Neuronal stem cell (in vitro differentiated cells): Measurements from ENCODE around the gene CORO2B.
A peak's percentile ranks its signal among the peaks of the same experiment; 100 is the strongest.

Source experiments
- DNase-seq: peaks from one replicate; pipeline ENCODE4 v3.0.0-alpha.2; 2013; ENCODE audit warnings: low spot score
- H2AFZ ChIP-seq: one replicate; pipeline ENCODE4 v1.6.1; 2013; ENCODE audit warnings: mild to moderate bottlenecking, low read length, inconsistent platforms
- H2AK5ac ChIP-seq: 2 replicates; pipeline ENCODE4 v1.6.1; 2013; ENCODE audit warnings: low read depth, mild to moderate bottlenecking, inconsistent platforms, low read length, moderate library complexity, mixed read lengths
- H2BK120ac ChIP-seq: 2 replicates; pipeline ENCODE4 v1.6.1; 2013; ENCODE audit warnings: low read depth, mild to moderate bottlenecking, inconsistent platforms, low read length, moderate library complexity, mixed read lengths
- H2BK12ac ChIP-seq: one replicate; pipeline ENCODE4 v1.6.1; 2013; ENCODE audit warnings: low read length, inconsistent platforms
- H2BK15ac ChIP-seq: 2 replicates; pipeline ENCODE4 v1.6.1; 2013; ENCODE audit warnings: mild to moderate bottlenecking, low read length, inconsistent platforms, mixed read lengths
- H2BK5ac ChIP-seq: one replicate; pipeline ENCODE4 v1.6.1; 2013; ENCODE audit warnings: inconsistent platforms, mild to moderate bottlenecking, low read length, moderate library complexity
- H3K14ac ChIP-seq: one replicate; pipeline ENCODE4 v1.6.1; 2013; ENCODE audit warnings: low read length, inconsistent platforms
- H3K18ac ChIP-seq: 2 replicates; pipeline ENCODE4 v1.6.1; 2013; ENCODE audit warnings: low read length, inconsistent platforms
- H3K23ac ChIP-seq: 2 replicates; pipeline ENCODE4 v1.6.1; 2013; ENCODE audit warnings: low read depth, mild to moderate bottlenecking, mixed read lengths, low read length, inconsistent platforms; ENCODE audit not compliant: poor library complexity
- H3K27ac ChIP-seq: replicated peaks from 3 replicates; pipeline ENCODE4 v1.5.1; 2013; ENCODE audit warnings: low read length, inconsistent platforms
- H3K27me3 ChIP-seq, 3 experiments: 2 replicates each; pipeline ENCODE4 v1.6.1; 2013; ENCODE audit warnings: low read length in 3 of 3, mild to moderate bottlenecking in 2 of 3, inconsistent platforms in 1 of 3, low read depth in 1 of 3, mixed read lengths in 1 of 3, moderate library complexity in 1 of 3; ENCODE audit not compliant: control insufficient read depth in 3 of 3, insufficient read depth in 3 of 3
- H3K36me3 ChIP-seq, 2 donors: replicated peaks in 1 of 2; 2 replicates each; pipeline ENCODE4 v1.6.1; 2013; ENCODE audit warnings: low read length in 2 of 2; ENCODE audit not compliant: control insufficient read depth in 2 of 2, insufficient read depth in 2 of 2
- H3K4ac ChIP-seq: 2 replicates; pipeline ENCODE4 v1.6.1; 2013; ENCODE audit warnings: inconsistent platforms, mild to moderate bottlenecking, low read length, moderate library complexity
- H3K4me1 ChIP-seq, 2 donors: 1 replicate in 1 of 2; 2 replicates in 1 of 2; pipeline ENCODE4 v1.6.1; 2013; ENCODE audit warnings: low read length in 2 of 2, low read depth in 1 of 2; ENCODE audit not compliant: control insufficient read depth in 2 of 2, insufficient read depth in 1 of 2
- H3K4me2 ChIP-seq: one replicate; pipeline ENCODE4 v1.6.1; 2013; ENCODE audit warnings: mild to moderate bottlenecking, low read length, inconsistent platforms; ENCODE audit not compliant: insufficient read depth, poor library complexity, severe bottlenecking
- H3K4me3 ChIP-seq, 2 donors: 2 replicates each; pipeline ENCODE4 v1.5.1; 2013; ENCODE audit warnings: low read length in 2 of 2, mild to moderate bottlenecking in 2 of 2, inconsistent platforms in 1 of 2, moderate library complexity in 1 of 2
- H3K79me1 ChIP-seq: one replicate; pipeline ENCODE4 v1.6.1; 2013; ENCODE audit warnings: low read depth, mild to moderate bottlenecking, inconsistent platforms, low read length, moderate library complexity
- H3K9ac ChIP-seq: one replicate; pipeline ENCODE4 v1.6.1; 2013; ENCODE audit warnings: mild to moderate bottlenecking, low read depth, low read length, inconsistent platforms; ENCODE audit not compliant: poor library complexity
- H3K9me3 ChIP-seq, 2 donors: replicated peaks in 1 of 2; 2 replicates each; pipeline versions ENCODE3 to v1.6.1; 2013; ENCODE audit warnings: low read length in 2 of 2, mild to moderate bottlenecking in 2 of 2, inconsistent platforms in 1 of 2, low read depth in 1 of 2, mixed read lengths in 1 of 2, moderate library complexity in 1 of 2; ENCODE audit not compliant: control insufficient read depth in 2 of 2, insufficient read depth in 1 of 2
- H4K8ac ChIP-seq: one replicate; pipeline ENCODE4 v1.6.1; 2013; ENCODE audit warnings: low read depth, mild to moderate bottlenecking, inconsistent platforms, low read length, moderate library complexity
- H4K91ac ChIP-seq: one replicate; pipeline ENCODE4 v1.6.1; 2013; ENCODE audit warnings: low read length, low read depth, mild to moderate bottlenecking, inconsistent platforms; ENCODE audit not compliant: poor library complexity
- WGBS, 2 donors: extraction: QIAGEN DNeasy Blood & Tissue Kit; methylation state at CpG; one replicate each; pipeline ENCODE4 v1.1.7; 2013; ENCODE audit warnings: missing lambda C conversion rate in 2 of 2, mixed read lengths in 1 of 2; ENCODE audit not compliant: insufficient read length in 2 of 2, insufficient replicate concordance in 1 of 2; ENCODE audit errors: extremely low coverage in 2 of 2; 5-methylcytosine and 5-hydroxymethylcytosine counted together

Gene CORO2B

DNA sequence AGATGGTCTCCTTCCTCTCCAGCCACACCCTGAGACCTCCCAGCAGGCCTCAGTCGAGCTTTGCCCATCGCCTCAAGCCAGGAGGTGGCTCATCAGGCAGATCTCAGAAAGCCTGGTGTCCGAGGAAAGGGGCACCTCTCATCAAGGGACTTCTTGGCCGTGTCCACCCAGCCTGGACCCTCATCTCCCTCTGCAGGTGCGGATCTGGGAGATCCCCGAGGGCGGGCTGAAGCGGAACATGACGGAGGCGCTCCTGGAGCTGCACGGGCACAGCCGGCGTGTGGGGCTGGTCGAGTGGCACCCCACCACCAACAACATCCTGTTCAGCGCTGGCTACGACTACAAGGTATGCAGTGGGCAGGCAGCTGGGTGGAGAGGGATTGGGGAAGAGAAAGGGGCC is 131.7 kb downstream of the CORO2B start:
- Histone ChIP-seq H2BK15ac (no peak overlapping the region), H2AK5ac (no peak overlapping the region), H4K8ac (no peak overlapping the region), H3K4me2 (no peak overlapping the region), H3K36me3 (peaks cover 0 to 42% of the 10 kb centered on the region in 2 donors), H3K27ac (no peak overlapping the region), H3K27me3 (no peaks in the 10 kb centered on the region), H3K14ac (no peak overlapping the region), H2AFZ (no peak overlapping the region), H3K4me3 (no peak overlapping the region), H3K9ac (no peak overlapping the region), H2BK12ac (no peak overlapping the region), H3K18ac (no peak overlapping the region), H3K23ac (no peak overlapping the region), H3K9me3 (peaks cover 0 to 1% of the 10 kb centered on the region in 2 donors), H4K91ac (no peak overlapping the region), H2BK5ac (peak overlapping the region; percentile 78), H3K79me1 (no peaks in the 10 kb centered on the region), H2BK120ac (no peak overlapping the region), H3K4me1 (no peaks in the 10 kb centered on the region), H3K4ac (no peak overlapping the region)
- no peak for DNase-seq
- no CpG with 5 or more reads among the region's 16 CpGs for WGBS, 2 donors

DNA sequence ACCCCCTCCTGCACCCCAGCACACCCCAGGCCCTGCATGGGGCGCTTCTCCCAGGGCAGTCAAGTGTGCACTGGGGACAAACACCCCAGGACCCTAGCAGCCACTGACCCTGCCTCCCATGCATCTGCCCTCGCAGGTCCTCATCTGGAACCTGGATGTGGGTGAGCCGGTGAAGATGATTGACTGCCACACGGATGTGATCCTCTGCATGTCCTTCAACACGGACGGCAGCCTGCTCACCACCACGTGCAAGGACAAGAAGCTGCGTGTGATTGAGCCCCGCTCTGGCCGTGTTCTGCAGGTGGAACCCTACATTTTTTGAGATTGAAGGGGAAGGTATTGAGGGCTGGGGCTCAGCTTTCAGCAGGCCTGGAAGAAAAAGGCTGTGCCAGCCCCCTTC is 132.6 kb downstream of the CORO2B start:
- peaks cover 0 to 1% of the 10 kb centered on the region in 2 donors for H3K9me3 ChIP-seq

DNA sequence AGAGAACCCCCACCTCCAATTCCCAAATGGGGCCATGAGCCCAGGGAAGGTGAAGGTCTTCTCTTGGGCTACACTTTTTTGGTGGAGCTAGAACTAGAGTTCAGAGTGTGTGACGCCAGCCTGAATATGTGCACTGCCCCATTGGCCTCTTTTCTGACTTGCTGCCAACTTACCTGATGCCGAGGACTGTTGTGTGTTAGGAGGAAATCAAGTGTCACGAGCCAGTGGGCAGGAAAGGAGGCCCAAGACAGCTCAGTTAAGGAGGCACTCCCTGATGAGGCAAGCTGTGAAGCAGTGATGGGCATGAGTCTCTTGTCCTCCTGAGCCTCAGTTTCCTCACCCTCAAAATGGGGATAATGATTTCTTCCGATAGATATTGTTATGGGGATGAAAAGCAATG is 134.1 kb downstream of the CORO2B start:
- H3K18ac ChIP-seq, result no peak overlapping the region
- no peak overlapping the region for H3K23ac ChIP-seq
- no peaks in the 10 kb centered on the region for H3K79me1 ChIP-seq
- H4K91ac ChIP-seq, result no peak overlapping the region
- H4K8ac ChIP-seq, result no peak overlapping the region
- no peak overlapping the region for H3K4me3 ChIP-seq
- peak overlapping the region; percentile 6 for H2AK5ac ChIP-seq
- H2BK15ac ChIP-seq, result no peak overlapping the region
- WGBS, 2 donors, result no CpG with 5 or more reads among the region's 4 CpGs
- H2BK5ac ChIP-seq, result no peak overlapping the region
- no peak overlapping the region for H2BK120ac ChIP-seq
- H3K9ac ChIP-seq, result no peak overlapping the region
- no peak overlapping the region for H3K4me2 ChIP-seq
- peak overlapping the region; percentile 10 for H3K14ac ChIP-seq
- no peak overlapping the region for H2BK12ac ChIP-seq
- peaks cover 0 to under 1% of the 10 kb centered on the region in 2 donors for H3K4me1 ChIP-seq
- no peak overlapping the region for H3K27ac ChIP-seq
- H2AFZ ChIP-seq, result no peak overlapping the region
- H3K4ac ChIP-seq, result no peak overlapping the region
- H3K27me3 ChIP-seq, result no peaks in the 10 kb centered on the region
- no peak for DNase-seq
- H3K36me3 ChIP-seq, result peaks cover 0 to 48% of the 10 kb centered on the region in 2 donors
- H3K9me3 ChIP-seq, result peaks cover 0 to 1% of the 10 kb centered on the region in 2 donors

More for the DNA sequence above, 132.6 kb downstream of the CORO2B start:
- DNase-seq, result no peak
- Histone ChIP-seq H3K18ac (no peak overlapping the region), H3K4ac (no peak overlapping the region), H3K9ac (no peak overlapping the region), H2BK12ac (no peak overlapping the region), H2AFZ (no peak overlapping the region), H3K36me3 (peaks cover 0 to 47% of the 10 kb centered on the region in 2 donors), H3K27ac (no peak overlapping the region), H3K4me2 (no peak overlapping the region), H4K91ac (no peak overlapping the region), H3K27me3 (no peaks in the 10 kb centered on the region), H2BK120ac (no peak overlapping the region), H3K79me1 (no peaks in the 10 kb centered on the region), H3K4me3 (no peak overlapping the region), H3K23ac (peak overlapping the region; percentile 3), H3K14ac (no peak overlapping the region), H2BK15ac (no peak overlapping the region), H3K4me1 (no peaks in the 10 kb centered on the region), H2AK5ac (no peak overlapping the region), H4K8ac (no peak overlapping the region), H2BK5ac (no peak overlapping the region)
- WGBS, 2 donors, result no CpG with 5 or more reads among the region's 10 CpGs

DNA sequence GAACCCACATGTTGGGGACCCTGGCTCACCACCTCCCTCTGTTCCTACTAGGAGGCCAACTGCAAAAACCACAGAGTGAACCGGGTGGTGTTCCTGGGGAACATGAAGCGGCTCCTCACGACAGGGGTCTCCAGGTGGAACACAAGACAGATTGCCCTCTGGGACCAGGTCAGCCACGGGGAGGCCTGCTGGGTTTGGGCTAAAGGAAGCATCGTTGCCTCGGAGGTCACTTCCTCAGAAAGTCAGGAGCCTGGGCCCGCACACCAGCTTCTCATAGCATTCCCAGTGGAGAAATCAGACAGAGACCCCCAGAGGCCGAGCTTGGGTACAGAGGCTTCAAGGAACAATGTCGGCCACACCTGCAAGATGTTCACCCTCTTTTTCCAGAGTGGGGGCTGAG is 135.1 kb downstream of the CORO2B start:
- H3K14ac ChIP-seq, result no peak overlapping the region
- no peak overlapping the region for H4K91ac ChIP-seq
- no peak overlapping the region for H3K23ac ChIP-seq
- H3K79me1 ChIP-seq, result no peaks in the 10 kb centered on the region
- no peak overlapping the region for H4K8ac ChIP-seq
- no peak overlapping the region for H3K9ac ChIP-seq
- H3K4ac ChIP-seq, result no peak overlapping the region
- H2AK5ac ChIP-seq, result no peak overlapping the region
- H2AFZ ChIP-seq, result no peak overlapping the region
- H2BK12ac ChIP-seq, result no peak overlapping the region
- no peak for DNase-seq
- no CpG with 5 or more reads among the region's 9 CpGs for WGBS, 2 donors
- H3K27ac ChIP-seq, result no peak overlapping the region
- no peak overlapping the region for H3K4me2 ChIP-seq
- H3K4me1 ChIP-seq, result peaks cover 0 to 3% of the 10 kb centered on the region in 2 donors
- no peak overlapping the region for H2BK5ac ChIP-seq
- no peak overlapping the region for H2BK15ac ChIP-seq
- no peak overlapping the region for H3K4me3 ChIP-seq
- H3K36me3 ChIP-seq, result peaks cover 0 to 51% of the 10 kb centered on the region in 2 donors
- no peaks in the 10 kb centered on the region for H3K27me3 ChIP-seq
- H3K18ac ChIP-seq, result no peak overlapping the region
- H2BK120ac ChIP-seq, result no peak overlapping the region
- peaks cover 0 to 1% of the 10 kb centered on the region in 2 donors for H3K9me3 ChIP-seq
